Gastroesophageal sphincter (tissue), 3 donors: ENCODE results near the gene NSRP1.

ENCODE experiments used
- POLR2A ChIP-seq, 2 donors: fragments of 450-650 bp; IDR thresholded peaks; one replicate each; pipeline ENCODE4 v1.6.1; 2017; ENCODE audit warnings: antibody characterized with exemption in 2 of 2, mild to moderate bottlenecking in 2 of 2, moderate library complexity in 1 of 2
- POLR2AphosphoS5 ChIP-seq: sonication (generic); formaldehyde crosslinking; IDR thresholded peaks from one replicate; pipeline ENCODE4 v1.6.1; 2017; ENCODE audit warnings: antibody characterized with exemption
- TF ChIP-seq, protein P1 (sequence below), 4 experiments: fragments of 200-600 bp in 2 of 4; fragments of 450-650 bp in 2 of 4; sonication (generic) in 1 of 4; IDR thresholded peaks; one replicate each; pipeline ENCODE4 v1.5.1; 2017 to 2019; ENCODE audit warnings: antibody characterized with exemption in 4 of 4, mild to moderate bottlenecking in 2 of 4, moderate library complexity in 2 of 4

DNA sequence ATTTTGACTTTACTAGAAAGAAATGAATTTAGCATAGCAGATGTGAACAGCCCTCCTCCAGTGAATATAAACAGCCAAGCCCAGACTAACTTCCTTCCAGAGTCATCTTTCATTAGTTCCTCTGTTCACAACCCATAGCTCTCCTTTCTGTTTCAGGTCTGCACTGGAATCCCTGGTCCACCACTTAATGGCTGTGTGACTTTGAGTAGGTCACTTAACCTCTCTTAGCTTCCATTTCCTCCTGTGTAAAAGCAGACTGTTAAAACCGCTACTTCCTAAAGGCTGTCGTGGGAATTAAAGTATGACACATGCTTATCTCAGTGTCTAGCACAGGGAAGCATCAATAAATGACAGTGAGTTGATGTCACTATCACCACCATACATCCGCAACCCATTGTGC lies 111.4 kb downstream of the NSRP1 start:
- TF ChIP-seq POLR2A (IDR thresholded peaks at IDR 0.05) (no peak), POLR2AphosphoS5 (no peak)
- TF ChIP-seq, protein P1, sequence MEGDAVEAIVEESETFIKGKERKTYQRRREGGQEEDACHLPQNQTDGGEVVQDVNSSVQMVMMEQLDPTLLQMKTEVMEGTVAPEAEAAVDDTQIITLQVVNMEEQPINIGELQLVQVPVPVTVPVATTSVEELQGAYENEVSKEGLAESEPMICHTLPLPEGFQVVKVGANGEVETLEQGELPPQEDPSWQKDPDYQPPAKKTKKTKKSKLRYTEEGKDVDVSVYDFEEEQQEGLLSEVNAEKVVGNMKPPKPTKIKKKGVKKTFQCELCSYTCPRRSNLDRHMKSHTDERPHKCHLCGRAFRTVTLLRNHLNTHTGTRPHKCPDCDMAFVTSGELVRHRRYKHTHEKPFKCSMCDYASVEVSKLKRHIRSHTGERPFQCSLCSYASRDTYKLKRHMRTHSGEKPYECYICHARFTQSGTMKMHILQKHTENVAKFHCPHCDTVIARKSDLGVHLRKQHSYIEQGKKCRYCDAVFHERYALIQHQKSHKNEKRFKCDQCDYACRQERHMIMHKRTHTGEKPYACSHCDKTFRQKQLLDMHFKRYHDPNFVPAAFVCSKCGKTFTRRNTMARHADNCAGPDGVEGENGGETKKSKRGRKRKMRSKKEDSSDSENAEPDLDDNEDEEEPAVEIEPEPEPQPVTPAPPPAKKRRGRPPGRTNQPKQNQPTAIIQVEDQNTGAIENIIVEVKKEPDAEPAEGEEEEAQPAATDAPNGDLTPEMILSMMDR (IDR thresholded peaks at IDR 0.05), result no peak
